Trophoblast cell (in vitro differentiated cells and primary cell): ENCODE data around the gene NACAD.

Experiments
- DNase-seq, 2 donors: peaks; one replicate each; pipeline ENCODE4 v3.0.0-alpha.2; 2016
- H2AFZ ChIP-seq: 2 replicates; pipeline ENCODE4 v1.6.1; 2013; ENCODE audit warnings: low read length, moderate library complexity, mild to moderate bottlenecking; ENCODE audit not compliant: insufficient read depth, poor library complexity
- H2AK5ac ChIP-seq: 2 replicates; pipeline ENCODE4 v1.6.1; 2013; ENCODE audit warnings: mild to moderate bottlenecking, low read length
- H2BK120ac ChIP-seq: 2 replicates; pipeline ENCODE4 v1.6.1; 2013; ENCODE audit warnings: low read length, mild to moderate bottlenecking, moderate library complexity; ENCODE audit not compliant: insufficient read depth, poor library complexity
- H2BK12ac ChIP-seq: 2 replicates; pipeline ENCODE4 v1.6.1; 2013; ENCODE audit warnings: mild to moderate bottlenecking, low read length, moderate library complexity
- H2BK5ac ChIP-seq: 2 replicates; pipeline ENCODE4 v1.6.1; 2013; ENCODE audit warnings: low read length, low read depth, moderate library complexity, mild to moderate bottlenecking; ENCODE audit not compliant: poor library complexity
- H3K14ac ChIP-seq: 2 replicates; pipeline ENCODE4 v1.6.1; 2013; ENCODE audit warnings: mild to moderate bottlenecking, low read length
- H3K18ac ChIP-seq: 2 replicates; pipeline ENCODE4 v1.6.1; 2013; ENCODE audit warnings: mild to moderate bottlenecking, low read length
- H3K23ac ChIP-seq: 2 replicates; pipeline ENCODE4 v1.6.1; 2013; ENCODE audit warnings: low read length
- H3K27ac ChIP-seq: 2 replicates; pipeline ENCODE4 v1.5.1; 2013; ENCODE audit warnings: low read depth, mild to moderate bottlenecking, inconsistent platforms, low read length, moderate library complexity
- H3K27me3 ChIP-seq: 2 replicates; pipeline ENCODE4 v1.6.1; 2013; ENCODE audit warnings: inconsistent platforms, mild to moderate bottlenecking, low read length, moderate library complexity; ENCODE audit not compliant: insufficient read depth
- H3K36me3 ChIP-seq, 2 experiments: 1 replicate in 1 of 2; 2 replicates in 1 of 2; pipeline ENCODE4 v1.6.1; 2013; ENCODE audit warnings: low read length in 2 of 2, mild to moderate bottlenecking in 2 of 2, moderate library complexity in 1 of 2; ENCODE audit not compliant: insufficient read depth in 2 of 2, control insufficient read depth in 1 of 2
- H3K4ac ChIP-seq: 2 replicates; pipeline ENCODE4 v1.6.1; 2013; ENCODE audit warnings: low read depth, mild to moderate bottlenecking, low read length, moderate library complexity
- H3K4me1 ChIP-seq, 2 experiments: 1 replicate in 1 of 2; 2 replicates in 1 of 2; pipeline ENCODE4 v1.6.1; 2013; ENCODE audit warnings: low read length in 2 of 2, mild to moderate bottlenecking in 2 of 2, moderate library complexity in 1 of 2; ENCODE audit not compliant: insufficient read depth in 2 of 2, control insufficient read depth in 1 of 2
- H3K4me2 ChIP-seq: 2 replicates; pipeline ENCODE4 v1.6.1; 2013; ENCODE audit warnings: inconsistent platforms, mild to moderate bottlenecking, low read length, moderate library complexity
- H3K4me3 ChIP-seq: 2 replicates; pipeline ENCODE4 v1.5.1; 2013; ENCODE audit warnings: mild to moderate bottlenecking, low read depth, low read length, inconsistent platforms
- H3K79me1 ChIP-seq: one replicate; pipeline ENCODE4 v1.6.1; 2013; ENCODE audit warnings: low read length
- H3K79me2 ChIP-seq: 2 replicates; pipeline ENCODE4 v1.6.1; 2013; ENCODE audit warnings: low read length, mild to moderate bottlenecking; ENCODE audit not compliant: control insufficient read depth, insufficient read depth, poor library complexity
- H3K9ac ChIP-seq: 2 replicates; pipeline ENCODE4 v1.6.1; 2013; ENCODE audit warnings: mild to moderate bottlenecking, low read length
- H3K9me3 ChIP-seq: 2 replicates; pipeline ENCODE4 v1.6.1; 2013; ENCODE audit warnings: low read depth, mild to moderate bottlenecking, control low read depth, inconsistent platforms, low read length; ENCODE audit not compliant: insufficient read depth
- H4K12ac ChIP-seq: 2 replicates; pipeline ENCODE4 v1.6.1; 2013; ENCODE audit warnings: low read depth, mild to moderate bottlenecking, low read length, moderate library complexity
- H4K8ac ChIP-seq: 2 replicates; pipeline ENCODE4 v1.6.1; 2013; ENCODE audit warnings: low read depth, mild to moderate bottlenecking, low read length, moderate library complexity
- H4K91ac ChIP-seq: one replicate; pipeline ENCODE4 v1.6.1; 2013; ENCODE audit warnings: low read depth, mild to moderate bottlenecking, low read length, moderate library complexity
- whole genome bisulfite sequencing: extraction: QIAGEN DNeasy Blood & Tissue Kit; methylation state at CpG from one replicate; pipeline ENCODE4 v1.1.7; 2013; ENCODE audit warnings: missing lambda C conversion rate; ENCODE audit not compliant: insufficient read length, insufficient coverage; ENCODE audit errors: extremely low coverage; 5-methylcytosine and 5-hydroxymethylcytosine counted together

The NACAD gene

DNA sequence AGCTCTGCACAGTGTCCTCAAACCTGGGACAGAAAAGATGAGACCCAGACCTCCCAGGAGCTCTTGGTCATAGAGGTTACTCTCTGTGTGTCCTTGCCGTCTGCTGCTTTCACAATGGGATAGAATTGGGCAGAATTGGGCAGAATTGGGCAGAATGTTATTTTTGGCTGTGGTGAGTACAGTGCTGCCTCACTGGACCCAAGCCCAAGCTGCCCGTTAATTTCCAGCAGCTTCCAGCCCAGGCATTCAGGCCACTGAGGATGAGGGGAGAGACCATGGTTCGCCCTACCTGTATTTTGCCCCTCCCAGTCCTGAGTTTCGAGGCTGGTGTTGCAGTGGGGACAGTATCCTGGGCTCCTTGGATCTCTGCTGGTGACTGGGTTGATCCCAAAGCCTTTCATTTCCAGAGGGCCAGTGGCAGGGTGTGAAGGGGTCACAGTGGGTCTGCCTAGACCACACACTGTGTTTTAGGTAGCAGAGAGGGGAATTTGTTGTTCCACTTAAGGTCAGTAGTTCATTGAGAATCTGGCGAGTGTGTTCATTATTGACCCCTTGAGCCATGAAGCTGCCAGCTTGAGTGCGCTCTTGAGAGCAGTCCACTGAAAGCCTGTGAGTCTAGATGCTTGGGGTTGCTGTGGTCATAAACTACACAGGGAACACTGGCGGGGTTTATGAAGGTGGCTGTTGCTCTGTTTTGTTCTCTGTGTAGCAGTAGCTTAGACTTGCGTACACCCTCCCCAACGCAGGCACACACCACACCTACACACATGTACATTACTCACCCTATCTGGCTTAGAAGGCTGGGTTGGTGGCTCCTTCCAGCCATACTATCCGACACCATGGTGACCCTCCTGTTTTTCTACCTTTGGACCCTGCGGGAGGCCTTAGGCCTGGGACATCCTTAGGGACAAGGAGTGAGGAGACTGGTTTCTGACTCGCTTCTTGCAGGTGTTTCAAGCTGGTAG is 23.5 kb downstream of the NACAD start:
- H2BK12ac ChIP-seq = no peak overlapping the region
- peaks cover 2% of the 10 kb centered on the region for H3K9me3 ChIP-seq
- no peak overlapping the region for H3K4me2 ChIP-seq
- H3K79me1 ChIP-seq = no peaks in the 10 kb centered on the region
- DNase-seq = no peak
- H2BK5ac ChIP-seq = no peak overlapping the region
- no peak overlapping the region for H3K18ac ChIP-seq
- no peak overlapping the region for H2BK120ac ChIP-seq
- H4K91ac ChIP-seq = no peak overlapping the region
- H4K12ac ChIP-seq = no peak overlapping the region
- no peak overlapping the region for H3K27ac ChIP-seq
- no peak overlapping the region for H4K8ac ChIP-seq
- no peak overlapping the region for H3K23ac ChIP-seq
- no peaks in the 10 kb centered on the region for H3K79me2 ChIP-seq
- no peaks in the 10 kb centered on the region for H3K4me1 ChIP-seq
- H3K36me3 ChIP-seq = peaks cover 36 to 50% of the 10 kb centered on the region in 2 experiments
- H2AFZ ChIP-seq = no peak overlapping the region
- H3K4ac ChIP-seq = no peak overlapping the region
- no CpG with 5 or more reads among the region's 12 CpGs for WGBS
- no peak overlapping the region for H3K9ac ChIP-seq
- H2AK5ac ChIP-seq = no peak overlapping the region
- H3K4me3 ChIP-seq = no peak overlapping the region
- no peaks in the 10 kb centered on the region for H3K27me3 ChIP-seq
- H3K14ac ChIP-seq = no peak overlapping the region

DNA sequence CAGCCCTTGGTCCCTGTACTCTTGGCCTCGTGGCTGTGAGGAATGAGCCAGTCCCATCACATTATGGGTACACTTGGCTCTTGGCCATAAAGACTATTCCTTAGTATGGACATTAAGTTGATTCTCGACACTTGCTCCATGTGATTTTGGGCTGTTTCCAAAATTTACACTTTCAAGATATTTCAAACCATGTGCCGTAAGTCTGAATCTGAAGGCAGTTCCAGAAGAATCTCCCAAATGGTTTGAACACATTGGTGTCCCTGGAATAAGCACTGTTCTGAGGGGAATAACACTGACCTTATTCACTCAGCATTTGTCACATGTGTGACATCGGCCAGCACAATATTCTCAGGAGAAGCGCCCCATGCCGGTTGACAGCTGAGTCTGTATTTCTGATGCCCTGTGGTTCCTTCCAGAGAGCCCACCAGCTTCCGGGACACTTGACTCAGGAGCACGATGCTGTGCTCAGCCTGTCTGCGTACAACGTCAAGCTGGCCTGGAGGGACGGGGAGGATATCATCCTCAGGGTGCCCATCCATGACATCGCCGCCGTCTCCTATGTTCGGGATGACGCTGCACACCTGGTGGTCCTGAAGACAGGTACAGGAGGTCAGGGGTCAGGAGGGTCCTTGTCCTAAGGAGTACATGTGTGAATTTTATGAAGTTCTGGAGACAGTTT is 24.6 kb downstream of the NACAD start:
- Histone ChIP-seq H4K8ac (no peak overlapping the region), H2AFZ (no peak overlapping the region), H2BK12ac (no peak overlapping the region), H3K9ac (no peak overlapping the region), H2BK5ac (no peak overlapping the region), H3K18ac (no peak overlapping the region), H3K36me3 (peaks cover 27 to 40% of the 10 kb centered on the region in 2 experiments), H3K4me2 (no peak overlapping the region), H4K12ac (no peak overlapping the region), H3K27ac (no peak overlapping the region), H3K4me3 (no peak overlapping the region), H2AK5ac (no peak overlapping the region), H3K23ac (no peak overlapping the region), H3K9me3 (peaks cover 2% of the 10 kb centered on the region), H3K4me1 (no peaks in the 10 kb centered on the region), H2BK120ac (no peak overlapping the region), H3K4ac (no peak overlapping the region), H3K79me1 (no peaks in the 10 kb centered on the region), H3K14ac (no peak overlapping the region), H4K91ac (no peak overlapping the region), H3K27me3 (no peaks in the 10 kb centered on the region), H3K79me2 (no peaks in the 10 kb centered on the region)
- WGBS = no CpG with 5 or more reads among the region's 16 CpGs
- DNase-seq = no peak

DNA sequence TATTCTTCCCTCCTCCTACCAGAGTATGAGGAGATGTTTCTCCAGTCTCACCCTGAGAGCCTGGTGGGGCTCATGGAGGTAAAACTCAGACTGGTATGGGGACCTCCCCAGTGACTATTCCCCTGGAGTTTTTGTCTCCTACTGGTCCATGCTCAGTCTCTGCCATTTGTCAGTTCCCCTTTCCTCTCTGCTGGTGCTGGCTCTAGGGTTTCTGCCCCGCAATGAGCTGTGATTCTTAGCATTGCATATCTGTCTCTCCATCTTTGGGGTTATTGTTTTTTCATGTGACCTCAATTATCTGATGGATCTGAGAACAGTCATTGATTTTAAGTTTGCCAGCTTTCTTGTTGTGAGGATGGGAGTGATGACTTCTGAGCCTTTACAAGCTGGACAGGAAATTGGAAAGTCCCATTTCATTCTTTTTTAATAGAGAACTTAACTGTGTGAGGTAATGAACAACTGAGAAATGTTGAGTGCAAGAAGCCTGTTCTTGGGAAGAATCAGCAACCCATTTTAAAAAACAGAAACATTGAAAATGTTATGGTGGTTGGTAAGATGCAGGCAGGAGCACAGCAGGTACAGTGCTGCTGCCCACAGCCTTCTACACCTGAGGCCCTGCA is 26.9 kb downstream of the NACAD start:
- Histone ChIP-seq H4K91ac (no peak overlapping the region), H2AFZ (no peak overlapping the region), H3K4me2 (no peak overlapping the region), H3K9ac (no peak overlapping the region), H3K4me3 (no peak overlapping the region), H4K12ac (no peak overlapping the region), H3K36me3 (peaks cover 12 to 26% of the 10 kb centered on the region in 2 experiments), H3K18ac (no peak overlapping the region), H2BK12ac (no peak overlapping the region), H3K4ac (no peak overlapping the region), H2AK5ac (no peak overlapping the region), H3K4me1 (no peaks in the 10 kb centered on the region), H3K27me3 (no peaks in the 10 kb centered on the region), H3K79me1 (no peaks in the 10 kb centered on the region), H4K8ac (no peak overlapping the region), H2BK5ac (no peak overlapping the region), H3K79me2 (no peaks in the 10 kb centered on the region), H3K14ac (no peak overlapping the region), H3K9me3 (peaks cover 2% of the 10 kb centered on the region), H3K27ac (no peak overlapping the region), H2BK120ac (no peak overlapping the region), H3K23ac (no peak overlapping the region)
- WGBS = no CpG with 5 or more reads among the region's 1 CpG
- DNase-seq = no peak

DNA sequence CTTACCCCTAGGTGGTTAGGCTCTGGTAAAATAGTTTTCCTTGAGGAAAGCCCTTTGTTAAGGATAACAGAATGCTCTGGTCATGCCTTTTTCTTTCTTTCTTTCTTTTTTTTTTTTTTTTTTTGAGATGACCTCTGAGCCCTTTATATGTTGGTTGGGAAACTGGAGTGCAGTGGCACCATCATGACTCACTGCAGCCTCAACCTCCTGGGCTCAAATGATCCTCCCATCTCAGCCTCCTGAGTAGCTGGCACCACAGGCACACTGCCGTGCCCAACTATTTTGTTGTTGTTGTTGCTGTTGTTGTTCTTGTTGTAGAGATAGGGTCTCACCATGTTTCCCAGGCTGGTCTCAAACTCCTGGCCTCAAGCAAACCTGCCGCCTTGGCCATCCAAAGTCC is 27.4 kb downstream of the NACAD start:
- Histone ChIP-seq H3K27ac (no peak overlapping the region), H3K36me3 (peaks cover 10 to 23% of the 10 kb centered on the region in 2 experiments), H4K91ac (no peak overlapping the region), H3K23ac (no peak overlapping the region), H3K4me3 (no peak overlapping the region), H3K9ac (no peak overlapping the region), H3K4ac (no peak overlapping the region), H3K14ac (no peak overlapping the region), H3K4me2 (no peak overlapping the region), H3K18ac (no peak overlapping the region), H3K79me2 (no peaks in the 10 kb centered on the region), H4K12ac (no peak overlapping the region), H2BK5ac (no peak overlapping the region), H2BK12ac (no peak overlapping the region), H4K8ac (no peak overlapping the region), H2AFZ (no peak overlapping the region), H3K4me1 (no peaks in the 10 kb centered on the region), H3K27me3 (no peaks in the 10 kb centered on the region), H3K79me1 (no peaks in the 10 kb centered on the region), H2BK120ac (no peak overlapping the region), H3K9me3 (peaks cover 2% of the 10 kb centered on the region), H2AK5ac (no peak overlapping the region)
- no peak for DNase-seq
- no CpG with 5 or more reads among the region's 2 CpGs for WGBS
